ENCODE results near the gene TCF4.

Gene TCF4

DNA sequence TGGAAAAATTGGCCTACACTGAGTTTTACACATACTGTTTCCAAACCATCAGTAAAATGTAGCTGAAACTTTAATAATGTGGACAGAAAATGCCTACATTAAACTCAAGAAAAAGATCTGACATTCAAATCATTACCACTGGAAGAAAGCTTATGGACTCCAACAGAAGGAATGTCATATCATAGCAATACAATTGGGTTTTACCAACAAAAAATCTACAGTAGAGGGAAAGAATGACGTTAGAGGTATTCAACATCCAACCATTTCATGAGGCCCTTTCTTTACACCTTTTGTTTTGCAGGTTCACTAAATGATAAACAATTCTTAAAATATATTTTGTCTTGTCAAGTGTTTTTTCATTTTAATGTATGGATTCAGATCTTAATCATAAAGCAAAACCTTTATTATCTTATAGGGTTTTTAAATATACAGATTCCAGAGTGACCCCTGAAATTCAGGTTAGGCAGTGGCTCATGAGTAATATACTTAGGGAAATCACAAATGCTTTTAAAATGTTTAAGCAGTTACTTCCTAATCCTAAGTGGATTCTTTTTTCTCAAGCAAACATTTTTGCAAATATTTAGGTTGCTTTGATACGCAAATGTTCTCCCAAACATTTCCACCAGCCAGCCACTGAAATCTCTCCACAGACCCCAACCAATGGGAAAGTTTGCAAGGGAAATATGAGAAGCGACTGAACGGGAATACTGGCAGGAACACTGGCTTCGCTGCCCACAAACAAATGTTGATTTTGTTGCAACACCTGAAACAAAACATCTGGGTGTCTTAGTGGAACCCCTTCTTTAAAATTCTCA, 168.7 kb downstream of the TCF4 start:
- ATAC-seq (replicated peaks) (no peak), DNase-seq (no peak)
- no peak overlapping the region for H3K4me3 Mint-ChIP-seq
- no peaks in the 10 kb centered on the region for H3K36me3 Mint-ChIP-seq (ENCODE audit: insufficient read depth)
- H3K27ac Mint-ChIP-seq, result no peak overlapping the region
- no peaks in the 10 kb centered on the region for H3K4me1 Mint-ChIP-seq (ENCODE audit: low read depth in 2 of 2)
- peaks cover 0 to 4% of the 10 kb centered on the region in 2 donors for H3K9me3 Mint-ChIP-seq
- no peaks in the 10 kb centered on the region for H3K27me3 Mint-ChIP-seq

DNA sequence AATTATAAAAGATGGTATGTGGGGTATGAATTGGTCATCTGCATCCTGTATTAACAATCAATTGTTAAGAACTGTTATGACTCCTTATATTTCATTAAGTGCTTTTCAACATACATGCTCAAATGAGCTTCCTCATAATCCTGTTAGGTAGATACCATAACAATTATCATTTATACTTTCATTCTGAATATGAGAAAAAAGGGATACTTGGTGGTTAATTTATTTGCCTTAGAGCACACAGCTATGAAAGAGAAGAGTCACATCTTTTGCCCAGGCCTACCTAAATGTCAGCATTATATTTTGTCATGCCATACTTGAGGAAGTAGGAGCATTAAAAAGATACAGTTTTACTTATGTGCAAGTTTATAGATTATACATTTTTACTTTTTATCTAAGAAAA, 169.6 kb downstream of the TCF4 start:
- DNase-seq, result no peak
- Mint-ChIP-seq H3K36me3 (ENCODE audit: insufficient read depth) (no peaks in the 10 kb centered on the region), H3K4me3 (no peak overlapping the region), H3K9me3 (no peaks in the 10 kb centered on the region), H3K27ac (no peak overlapping the region), H3K4me1 (ENCODE audit: low read depth in 2 of 2) (no peaks in the 10 kb centered on the region), H3K27me3 (no peaks in the 10 kb centered on the region)
- no peak for ATAC-seq (replicated peaks)

DNA sequence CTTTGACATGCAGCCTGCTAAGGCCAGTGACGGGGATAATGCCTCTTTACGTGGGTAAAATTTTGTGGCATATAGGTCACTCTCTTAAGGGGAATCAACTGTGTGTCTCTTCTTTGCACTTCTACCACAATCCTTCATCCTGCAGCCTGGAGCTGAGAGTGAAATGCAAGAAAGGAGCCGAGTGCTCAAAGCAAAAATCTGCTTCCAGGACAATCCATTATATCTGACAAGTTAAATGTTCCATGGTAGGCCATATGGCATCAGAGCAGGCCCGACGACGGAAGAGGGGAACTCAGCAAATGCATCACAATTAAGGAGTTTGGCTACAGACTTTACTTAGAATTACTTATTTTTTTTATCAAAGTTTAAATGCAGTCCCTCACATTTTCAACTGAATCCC, 171.2 kb downstream of the TCF4 start:
- no peaks in the 10 kb centered on the region for H3K4me1 Mint-ChIP-seq (ENCODE audit: low read depth in 2 of 2)
- no peaks in the 10 kb centered on the region for H3K9me3 Mint-ChIP-seq
- H3K36me3 Mint-ChIP-seq (ENCODE audit: insufficient read depth), result no peaks in the 10 kb centered on the region
- DNase-seq (no peak), ATAC-seq (replicated peaks) (no peak)
- no peak overlapping the region for H3K27ac Mint-ChIP-seq
- H3K27me3 Mint-ChIP-seq, result no peaks in the 10 kb centered on the region
- no peak overlapping the region for H3K4me3 Mint-ChIP-seq

DNA sequence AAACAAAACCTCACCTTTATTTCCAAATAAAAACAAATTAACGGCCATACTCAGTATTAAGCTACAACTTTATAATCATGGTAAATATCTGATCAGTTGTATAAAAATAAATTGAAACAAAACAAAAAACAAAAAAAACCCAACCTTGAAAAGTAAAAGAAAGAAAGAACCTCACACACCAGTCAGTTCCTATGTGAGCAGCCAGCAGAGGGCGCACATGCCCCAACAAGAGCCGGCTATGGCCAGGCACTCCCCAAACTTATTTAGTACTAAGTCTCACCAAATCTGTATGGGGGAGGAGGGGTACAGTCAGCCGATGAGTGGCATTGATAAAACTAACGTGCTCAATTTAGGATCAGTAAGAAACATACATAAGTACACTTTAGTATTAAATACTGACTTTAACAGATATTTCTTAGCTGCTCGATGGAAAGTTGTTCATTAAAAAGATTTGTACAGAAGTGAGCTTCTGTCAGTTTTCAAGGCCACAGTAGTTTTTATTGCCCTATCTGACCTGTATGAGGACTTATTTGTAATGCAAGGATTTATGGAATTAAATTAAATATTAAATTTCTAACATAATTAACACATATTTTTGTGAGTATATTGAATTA, 172.6 kb downstream of the TCF4 start:
- Mint-ChIP-seq H3K27me3 (no peaks in the 10 kb centered on the region), H3K27ac (peak overlapping the region in 1 of 2 donors; percentile 76), H3K4me3 (no peak overlapping the region), H3K9me3 (no peaks in the 10 kb centered on the region), H3K4me1 (ENCODE audit: low read depth in 2 of 2) (no peaks in the 10 kb centered on the region), H3K36me3 (ENCODE audit: insufficient read depth) (no peaks in the 10 kb centered on the region)
- DNase-seq (peak; percentile 17 to 53 (median 43)), ATAC-seq (replicated peaks) (peak; percentile 51)

DNA sequence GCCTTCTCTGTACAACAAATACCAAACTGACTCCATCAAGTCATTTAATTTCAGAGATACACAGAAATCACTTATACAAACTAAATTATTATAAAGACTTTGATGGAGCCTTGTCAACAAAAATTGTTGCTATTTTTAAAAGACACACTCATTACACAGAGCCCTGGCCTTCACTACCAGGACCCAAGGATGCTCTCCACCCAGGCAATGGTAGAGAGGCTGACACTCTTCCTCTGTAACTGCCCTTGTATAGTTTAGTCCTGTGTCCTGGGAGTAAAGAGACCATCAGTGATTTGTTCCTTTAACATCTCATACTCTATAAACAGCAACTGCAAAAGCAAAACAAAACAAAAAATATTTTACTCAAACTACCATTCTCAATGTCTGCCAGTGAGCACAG, 173.5 kb downstream of the TCF4 start:
- H3K27ac Mint-ChIP-seq, result no peak overlapping the region
- ATAC-seq (replicated peaks), result no peak
- no peak for DNase-seq
- no peaks in the 10 kb centered on the region for H3K4me1 Mint-ChIP-seq (ENCODE audit: low read depth in 2 of 2)
- H3K4me3 Mint-ChIP-seq, result no peak overlapping the region
- no peaks in the 10 kb centered on the region for H3K36me3 Mint-ChIP-seq (ENCODE audit: insufficient read depth)
- H3K9me3 Mint-ChIP-seq, result no peaks in the 10 kb centered on the region
- H3K27me3 Mint-ChIP-seq, result no peaks in the 10 kb centered on the region

- DNase-seq (no peak), ATAC-seq (replicated peaks) (no peak)
- Mint-ChIP-seq H3K27ac (no peak overlapping the region), H3K9me3 (no peaks in the 10 kb centered on the region), H3K4me3 (no peak overlapping the region), H3K27me3 (no peaks in the 10 kb centered on the region), H3K4me1 (ENCODE audit: low read depth in 2 of 2) (no peaks in the 10 kb centered on the region), H3K36me3 (ENCODE audit: insufficient read depth) (no peaks in the 10 kb centered on the region)
Observed at GRCh38 chr18:55413474-55413873, 174.5 kb downstream of the TCF4 start.

GRCh38 chr18:55407774-55408535, 180.0 kb downstream of the TCF4 start:
- DNase-seq (no peak), ATAC-seq (replicated peaks) (no peak)
- Mint-ChIP-seq H3K9me3 (no peaks in the 10 kb centered on the region), H3K27me3 (no peaks in the 10 kb centered on the region), H3K4me1 (ENCODE audit: low read depth in 2 of 2) (no peaks in the 10 kb centered on the region), H3K4me3 (no peak overlapping the region), H3K27ac (no peak overlapping the region), H3K36me3 (ENCODE audit: insufficient read depth) (no peaks in the 10 kb centered on the region)

- Mint-ChIP-seq H3K27me3 (no peaks in the 10 kb centered on the region), H3K9me3 (no peaks in the 10 kb centered on the region), H3K4me1 (ENCODE audit: low read depth in 2 of 2) (no peaks in the 10 kb centered on the region), H3K27ac (no peak overlapping the region), H3K4me3 (no peak overlapping the region), H3K36me3 (ENCODE audit: insufficient read depth) (no peaks in the 10 kb centered on the region)
- DNase-seq (no peak), ATAC-seq (replicated peaks) (no peak)
Observed at GRCh38 chr18:55407191-55407590, 180.8 kb downstream of the TCF4 start.

DNA sequence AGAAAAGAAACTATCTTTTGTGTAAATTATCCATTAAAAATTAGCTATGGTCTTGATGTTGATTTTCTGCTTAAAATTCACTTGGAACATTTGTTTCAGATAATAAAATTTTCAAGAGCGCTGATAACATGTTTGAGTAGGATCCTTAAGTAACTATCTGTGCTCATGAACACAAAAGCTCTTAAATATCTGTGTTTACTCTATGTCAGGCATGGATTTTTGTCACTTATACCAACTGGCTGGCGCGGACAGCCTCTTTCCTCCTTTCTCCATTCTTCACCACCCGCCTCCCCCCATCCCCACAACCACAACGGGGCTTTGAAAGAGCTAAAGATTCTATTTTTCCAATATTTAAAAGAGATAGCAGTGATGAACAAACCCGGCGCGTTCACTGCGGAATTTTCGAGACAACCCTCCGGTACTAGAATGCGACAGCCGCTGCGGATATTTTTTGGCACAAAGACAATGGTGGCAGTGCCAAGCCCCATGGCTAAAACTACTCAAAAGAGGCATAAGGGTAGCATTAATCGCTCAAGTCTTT, 181.5 kb downstream of the TCF4 start:
- Mint-ChIP-seq H3K36me3 (ENCODE audit: insufficient read depth) (no peaks in the 10 kb centered on the region), H3K27ac (no peak overlapping the region), H3K4me1 (ENCODE audit: low read depth in 2 of 2) (no peaks in the 10 kb centered on the region), H3K27me3 (no peaks in the 10 kb centered on the region), H3K9me3 (no peaks in the 10 kb centered on the region), H3K4me3 (no peak overlapping the region)
- DNase-seq, result no peak
- ATAC-seq (replicated peaks), result no peak

- no peak overlapping the region for H3K27ac Mint-ChIP-seq
- H3K27me3 Mint-ChIP-seq, result no peaks in the 10 kb centered on the region
- H3K4me3 Mint-ChIP-seq, result no peak overlapping the region
- no peaks in the 10 kb centered on the region for H3K9me3 Mint-ChIP-seq
- DNase-seq (no peak), ATAC-seq (replicated peaks) (no peak)
- H3K36me3 Mint-ChIP-seq (ENCODE audit: insufficient read depth), result no peaks in the 10 kb centered on the region
- H3K4me1 Mint-ChIP-seq (ENCODE audit: low read depth in 2 of 2), result no peaks in the 10 kb centered on the region
Observed at GRCh38 chr18:55405893-55406406, 182.0 kb downstream of the TCF4 start.

- H3K4me3 Mint-ChIP-seq, result no peak overlapping the region
- no peaks in the 10 kb centered on the region for H3K36me3 Mint-ChIP-seq (ENCODE audit: insufficient read depth)
- H3K9me3 Mint-ChIP-seq, result no peaks in the 10 kb centered on the region
- H3K27me3 Mint-ChIP-seq, result no peaks in the 10 kb centered on the region
- no peaks in the 10 kb centered on the region for H3K4me1 Mint-ChIP-seq (ENCODE audit: low read depth in 2 of 2)
- H3K27ac Mint-ChIP-seq, result no peak overlapping the region
- DNase-seq (no peak), ATAC-seq (replicated peaks) (no peak)
Observed at GRCh38 chr18:55405475-55405874, 182.5 kb downstream of the TCF4 start.

- H3K27ac Mint-ChIP-seq, result no peak overlapping the region
- no peaks in the 10 kb centered on the region for H3K36me3 Mint-ChIP-seq (ENCODE audit: insufficient read depth)
- H3K9me3 Mint-ChIP-seq, result no peaks in the 10 kb centered on the region
- H3K4me3 Mint-ChIP-seq, result no peak overlapping the region
- no peaks in the 10 kb centered on the region for H3K27me3 Mint-ChIP-seq
- ATAC-seq (replicated peaks), result no peak
- H3K4me1 Mint-ChIP-seq (ENCODE audit: low read depth in 2 of 2), result no peaks in the 10 kb centered on the region
- DNase-seq, result no peak
Observed at GRCh38 chr18:55404832-55405465, 183.0 kb downstream of the TCF4 start.

DNA sequence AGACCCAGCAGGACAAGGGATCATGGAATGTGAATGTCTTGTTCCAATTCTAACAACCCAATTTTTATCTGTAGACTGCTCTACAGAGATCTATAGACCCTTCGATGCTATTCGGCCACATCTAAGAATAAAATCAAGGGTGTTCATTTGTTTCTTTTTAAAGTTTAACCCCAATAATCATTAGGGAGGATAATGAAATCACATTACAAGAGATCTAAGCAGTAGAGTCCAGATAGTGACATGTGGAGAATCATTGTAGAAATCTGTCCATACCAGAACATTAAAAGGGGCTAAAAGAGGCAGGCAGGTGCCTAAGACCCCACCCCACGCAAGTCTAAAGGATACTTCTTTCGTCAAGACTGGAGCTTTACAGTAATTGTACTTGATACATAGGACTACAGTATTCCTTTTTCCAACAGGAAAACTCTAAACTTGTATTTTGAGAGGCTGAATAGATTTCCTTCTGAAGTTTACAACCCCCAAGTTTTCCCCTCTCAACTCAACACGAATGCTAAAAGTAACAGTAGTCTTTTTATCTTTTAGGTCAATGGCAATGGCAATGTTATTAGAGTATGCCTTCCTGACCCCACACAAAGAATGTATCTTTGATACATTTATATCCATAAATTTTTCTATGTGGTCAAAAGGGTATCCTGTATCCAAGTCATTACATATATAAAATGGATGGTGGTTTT, 183.7 kb downstream of the TCF4 start:
- Mint-ChIP-seq H3K36me3 (ENCODE audit: insufficient read depth) (no peaks in the 10 kb centered on the region), H3K27ac (no peak overlapping the region), H3K27me3 (no peaks in the 10 kb centered on the region), H3K4me3 (no peak overlapping the region), H3K9me3 (no peaks in the 10 kb centered on the region), H3K4me1 (ENCODE audit: low read depth in 2 of 2) (no peaks in the 10 kb centered on the region)
- no peak for DNase-seq
- no peak for ATAC-seq (replicated peaks)
